AG08396 (cell line): ENCODE measurements around the gene RIIAD1.
A peak's percentile ranks its signal among the peaks of the same experiment; 100 is the strongest.
"Not testable (repeated sequence)": the region's sequence is repeated elsewhere in the genome, so short reads cannot be mapped to it uniquely, and the experiment has no call there.

Source experiments
- DNase-seq: peaks from one replicate; pipeline ENCODE4 v3.0.0; 2012; ENCODE audit warnings: low spot score, mixed read lengths

Gene RIIAD1

GRCh38 chr1:151720974-151721787 lies at the start of gene RIIAD1:
TSS of gene RIIAD1 (plus strand) at chr1:151721522. CDS start at chr1:151721537, 15 bp downstream.
- peak; percentile 91 for DNase-seq

- no peak for DNase-seq
Measured at GRCh38 chr1:151673407-151673806, 47.9 kb upstream of the RIIAD1 start.

- DNase-seq = no peak
Measured at GRCh38 chr1:151680391-151680790, 40.9 kb upstream of the RIIAD1 start.

- DNase-seq = peak; percentile 73
Measured at GRCh38 chr1:151680826-151681225, 40.5 kb upstream of the RIIAD1 start.

- no peak for DNase-seq
Measured at GRCh38 chr1:151681923-151682322, 39.4 kb upstream of the RIIAD1 start.

GRCh38 chr1:151682901-151683300 lies 38.4 kb upstream of the RIIAD1 start:
- DNase-seq = not testable (repeated sequence)

GRCh38 chr1:151684128-151684527 lies 37.2 kb upstream of the RIIAD1 start:
- DNase-seq = no peak

GRCh38 chr1:151686561-151686960 lies 34.8 kb upstream of the RIIAD1 start:
- no peak for DNase-seq

- no peak for DNase-seq
Measured at GRCh38 chr1:151689494-151689893, 31.8 kb upstream of the RIIAD1 start.

- no peak for DNase-seq
Measured at GRCh38 chr1:151692226-151692625, 29.1 kb upstream of the RIIAD1 start.

- DNase-seq = peak; percentile 58
Measured at GRCh38 chr1:151693057-151693651, 28.2 kb upstream of the RIIAD1 start.

GRCh38 chr1:151701515-151701914 lies 19.8 kb upstream of the RIIAD1 start:
- DNase-seq = no peak

GRCh38 chr1:151702936-151703335 lies 18.4 kb upstream of the RIIAD1 start:
- DNase-seq = no peak

- DNase-seq = no peak
Measured at GRCh38 chr1:151703813-151704212, 17.5 kb upstream of the RIIAD1 start.

GRCh38 chr1:151704246-151704645 lies 17.1 kb upstream of the RIIAD1 start:
- no peak for DNase-seq

- no peak for DNase-seq
Measured at GRCh38 chr1:151705146-151705545, 16.2 kb upstream of the RIIAD1 start.

GRCh38 chr1:151705753-151706463 lies 15.4 kb upstream of the RIIAD1 start:
- no peak for DNase-seq

GRCh38 chr1:151706464-151707415 lies 14.6 kb upstream of the RIIAD1 start:
- no peak for DNase-seq

- DNase-seq = no peak
Measured at GRCh38 chr1:151707541-151708065, 13.7 kb upstream of the RIIAD1 start.

- no peak for DNase-seq
Measured at GRCh38 chr1:151708891-151709290, 12.4 kb upstream of the RIIAD1 start.

GRCh38 chr1:151710187-151710840 lies 11.0 kb upstream of the RIIAD1 start:
- DNase-seq = peak; percentile 56
